ENCODE measurements around the gene DCDC1.
"Not testable (repeated sequence)": the region's sequence is repeated elsewhere in the genome, so short reads cannot be mapped to it uniquely, and the experiment has no call there.

DCDC1 gene

DNA sequence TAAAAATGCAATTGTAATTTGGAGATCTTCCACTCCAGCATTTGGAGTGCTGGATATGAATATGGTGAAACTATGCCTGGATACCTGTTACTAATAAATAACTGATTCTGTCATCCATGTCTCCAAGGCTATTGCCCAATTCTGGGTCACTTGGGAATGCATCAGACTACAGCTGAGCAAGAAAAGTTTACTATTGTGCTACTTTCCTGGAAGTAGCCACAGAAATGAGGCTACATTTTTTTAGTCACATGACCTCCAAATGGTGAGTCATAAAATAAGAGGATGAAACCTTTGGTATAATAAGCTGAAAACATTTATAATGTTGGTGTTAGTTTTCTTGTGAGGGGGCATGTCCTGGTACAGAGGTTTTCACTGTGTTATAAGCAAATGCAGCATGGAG lies 44.4 kb downstream of the DCDC1 start:
- no peak for DNase-seq

DNA sequence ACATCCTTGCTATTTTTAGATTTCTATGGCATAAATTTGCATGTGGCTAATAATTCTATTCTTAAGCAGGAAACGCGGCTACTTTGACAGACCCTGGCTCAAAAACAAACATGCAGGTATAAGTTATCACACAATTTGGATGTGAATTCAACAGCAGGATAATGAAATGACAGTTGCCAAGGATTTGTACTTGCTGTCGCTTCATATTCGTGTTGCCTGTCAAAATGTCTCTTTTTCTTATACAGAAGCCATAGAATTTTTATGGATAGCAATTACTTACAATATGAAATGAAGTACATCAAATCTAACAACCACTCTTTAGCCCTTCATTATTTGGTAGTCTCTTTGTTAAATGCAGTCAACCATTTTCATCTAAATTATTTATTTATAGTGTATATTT lies 46.4 kb downstream of the DCDC1 start:
- no peak for DNase-seq

DNA sequence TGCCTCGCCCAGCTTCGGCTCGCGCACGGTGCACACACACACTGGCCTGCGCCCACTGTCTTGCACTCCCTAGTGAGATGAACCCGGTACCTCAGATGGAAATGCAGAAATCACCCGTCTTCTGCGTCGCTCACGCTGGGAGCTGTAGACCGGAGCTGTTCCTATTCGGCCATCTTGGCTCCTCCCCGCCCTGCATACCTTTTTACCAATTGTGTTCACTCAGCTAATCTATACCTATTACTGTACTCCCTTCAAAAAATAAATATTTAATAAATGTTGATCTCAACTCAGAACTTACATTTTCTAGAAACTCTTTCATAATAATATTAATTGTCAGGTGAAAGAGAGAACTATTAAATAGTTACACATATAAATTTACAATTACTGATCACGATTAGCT lies 48.0 kb downstream of the DCDC1 start:
- DNase-seq = not testable (repeated sequence)

DNA sequence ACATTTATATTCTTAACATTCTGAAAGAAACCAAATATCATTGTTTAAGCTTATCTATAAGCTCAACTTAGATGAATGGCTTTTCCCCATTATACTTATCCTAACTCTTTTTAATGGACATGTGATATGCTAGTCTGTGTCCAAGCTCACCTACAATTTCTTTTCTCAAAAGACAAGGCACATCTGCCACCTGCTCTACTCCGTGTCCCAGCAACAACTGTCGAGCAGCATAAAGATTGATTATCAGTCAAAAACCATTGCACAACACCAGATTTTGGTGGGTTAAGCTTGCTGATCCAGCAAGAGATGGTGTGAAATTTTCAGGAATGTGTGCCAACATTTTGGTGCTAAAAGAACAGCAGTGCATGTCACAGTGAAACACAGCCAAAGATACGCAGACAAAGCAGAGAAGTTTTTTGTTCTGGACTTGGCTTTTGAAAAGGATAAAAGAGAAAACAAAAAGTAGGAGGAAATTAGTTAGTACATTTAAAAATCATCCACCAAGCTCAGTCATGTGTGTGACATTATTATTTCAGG lies 65.8 kb downstream of the DCDC1 start:
- no peak for DNase-seq

DNA sequence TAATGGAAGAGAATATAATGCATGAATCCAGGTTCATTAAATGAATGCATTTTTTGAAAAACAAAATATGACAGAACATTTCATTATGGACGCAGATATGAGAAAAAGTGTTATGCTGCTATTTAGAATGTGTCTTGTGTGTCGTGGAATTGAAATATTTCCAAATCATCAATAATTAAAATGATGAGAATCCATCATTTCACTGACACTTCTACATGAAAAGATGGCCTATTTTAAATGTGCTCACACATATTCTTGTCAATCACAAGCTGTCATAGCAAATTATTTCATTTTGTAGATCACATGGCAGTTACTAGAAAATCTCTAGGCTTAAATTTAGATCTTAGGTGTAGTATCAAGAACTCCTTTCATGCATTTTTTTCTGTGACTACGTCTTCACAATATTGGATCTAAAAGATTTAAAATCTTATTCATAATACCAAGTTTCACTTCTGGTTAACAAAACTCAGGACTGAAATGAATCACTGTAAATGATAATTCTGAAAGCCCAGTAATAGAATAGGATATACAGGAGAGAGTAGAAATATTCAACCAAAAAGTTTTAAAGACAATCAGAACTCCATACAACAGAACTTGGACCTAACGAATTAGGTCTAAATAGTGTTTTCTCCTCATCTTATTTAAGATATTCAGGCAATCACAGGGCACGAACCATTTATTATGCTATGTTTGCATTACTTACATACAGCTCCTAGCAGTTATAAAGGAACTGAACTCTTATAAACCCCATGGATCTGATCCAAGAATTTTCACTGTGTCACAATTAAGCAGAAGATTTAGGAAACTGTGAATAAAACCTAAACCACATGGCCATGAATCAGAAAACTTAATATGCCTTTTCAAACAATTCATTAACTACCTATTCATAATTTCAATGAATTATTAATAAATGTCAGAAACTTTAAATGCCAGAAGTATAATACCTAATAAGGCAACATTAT lies 67.7 kb downstream of the DCDC1 start:
- no peak for DNase-seq

DNA sequence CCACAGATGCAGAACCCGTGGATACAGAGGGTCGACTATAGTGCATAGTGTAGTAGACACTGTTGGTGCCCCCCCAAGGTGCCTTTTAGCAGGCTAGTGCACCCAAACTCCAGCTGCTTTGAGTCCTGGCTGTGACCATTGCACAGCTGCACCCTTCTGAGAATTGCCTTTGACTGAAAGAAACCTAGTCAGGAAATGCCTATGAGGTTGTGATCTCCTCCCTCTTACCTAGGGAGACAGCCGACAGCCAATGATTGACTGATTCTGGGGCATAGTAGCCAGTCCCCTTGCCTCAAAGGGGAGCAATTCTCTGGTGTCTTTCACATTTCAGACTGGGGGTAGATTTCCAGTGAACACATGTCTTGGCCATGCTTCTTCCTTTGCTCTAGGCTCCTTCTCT lies 74.2 kb downstream of the DCDC1 start:
- DNase-seq = no peak

DNA sequence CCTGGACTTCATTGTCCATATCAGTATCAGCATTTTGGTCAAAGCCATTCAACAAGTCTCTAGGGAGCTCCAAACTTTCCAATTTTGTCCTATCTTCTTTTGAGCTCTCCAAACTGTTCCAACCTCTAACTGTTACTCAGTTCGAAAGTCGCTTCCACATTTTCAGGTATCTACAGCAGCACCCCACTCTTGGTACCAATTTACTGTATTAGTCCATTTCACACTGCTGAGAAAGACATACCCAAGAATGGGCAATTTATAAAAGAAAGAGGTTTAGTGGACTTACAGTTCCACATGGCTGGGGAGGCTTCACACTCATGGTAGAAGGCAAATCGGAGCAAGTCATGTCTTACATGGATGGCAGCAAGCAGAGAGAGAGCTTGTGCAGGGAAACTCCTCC lies 96.0 kb downstream of the DCDC1 start:
- DNase-seq = not testable (repeated sequence)

DNA sequence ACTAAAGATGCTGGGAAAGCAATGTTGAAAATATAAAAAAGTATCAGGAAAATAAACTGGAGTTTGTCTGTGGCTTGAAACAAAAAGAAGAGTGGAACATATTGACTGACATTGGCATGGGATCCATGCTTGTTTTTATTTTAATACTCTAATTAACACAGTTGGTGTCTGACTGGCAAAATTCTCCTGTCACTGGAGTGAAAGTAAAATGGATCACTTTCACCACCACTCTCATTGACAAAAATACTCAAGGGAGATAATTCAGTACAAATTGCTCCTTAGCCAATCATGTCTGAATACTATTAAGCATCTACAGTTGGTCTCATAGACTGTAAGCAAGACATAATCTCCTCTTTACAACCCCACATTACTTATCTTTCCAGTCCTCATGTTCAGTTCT lies 101.8 kb downstream of the DCDC1 start:
- no peak for DNase-seq

DNA sequence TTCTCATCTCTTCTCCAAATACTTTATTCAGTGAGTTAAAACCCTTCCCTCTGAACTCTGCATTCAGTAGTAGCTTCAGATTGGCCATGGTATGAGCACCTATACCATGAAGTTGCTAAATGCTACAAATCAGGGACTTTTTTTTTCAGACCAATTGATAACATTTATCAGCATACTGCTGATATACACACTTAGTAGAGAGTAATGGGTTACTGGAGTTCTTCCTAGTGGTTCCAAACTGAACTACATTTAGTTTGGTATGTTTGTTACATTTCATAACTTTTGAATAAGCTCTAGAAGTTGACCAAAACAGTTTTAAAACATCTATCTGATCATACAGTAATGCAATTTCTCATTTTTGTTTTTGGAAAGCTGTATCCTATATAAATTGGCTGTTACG lies 104.7 kb downstream of the DCDC1 start:
- DNase-seq = no peak

DNA sequence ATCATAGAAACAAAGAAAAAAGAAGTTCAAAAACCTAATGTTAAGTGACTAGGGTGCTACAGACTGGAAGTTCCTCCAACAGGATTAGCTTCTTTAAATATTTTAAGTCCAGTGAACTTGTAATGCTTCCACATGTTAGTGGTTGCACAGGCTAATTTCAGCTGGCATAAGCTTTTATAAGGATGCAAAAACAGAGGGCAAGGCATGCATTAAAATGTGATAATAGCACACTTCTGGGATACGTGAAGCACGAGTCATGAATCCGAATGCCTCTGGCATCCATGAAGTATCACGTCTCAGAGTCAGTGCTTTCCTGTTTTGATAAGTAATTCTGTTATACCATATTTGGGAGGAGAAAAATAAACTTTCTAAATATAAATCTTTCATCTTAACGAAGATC lies 106.8 kb downstream of the DCDC1 start:
- DNase-seq = no peak

DNA sequence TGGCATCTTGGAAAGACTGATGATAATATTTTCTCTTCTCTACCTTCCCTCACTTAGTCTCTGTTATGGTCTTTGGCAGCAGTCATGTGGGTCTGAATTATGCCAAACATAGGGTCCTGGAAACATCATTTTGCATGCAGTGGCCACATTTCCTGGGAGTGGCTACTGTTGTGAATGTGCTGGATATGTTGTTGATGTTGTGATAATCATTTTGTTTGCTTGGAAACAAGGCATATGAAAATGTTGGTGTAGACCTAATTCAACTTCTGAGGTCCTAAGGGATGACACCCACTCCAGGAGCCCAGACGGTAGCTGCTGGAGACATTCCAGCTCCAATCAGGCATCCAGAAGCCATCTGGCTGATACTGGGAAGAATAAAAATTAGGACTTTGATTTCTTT lies 109.7 kb downstream of the DCDC1 start:
- no peak for DNase-seq

DNA sequence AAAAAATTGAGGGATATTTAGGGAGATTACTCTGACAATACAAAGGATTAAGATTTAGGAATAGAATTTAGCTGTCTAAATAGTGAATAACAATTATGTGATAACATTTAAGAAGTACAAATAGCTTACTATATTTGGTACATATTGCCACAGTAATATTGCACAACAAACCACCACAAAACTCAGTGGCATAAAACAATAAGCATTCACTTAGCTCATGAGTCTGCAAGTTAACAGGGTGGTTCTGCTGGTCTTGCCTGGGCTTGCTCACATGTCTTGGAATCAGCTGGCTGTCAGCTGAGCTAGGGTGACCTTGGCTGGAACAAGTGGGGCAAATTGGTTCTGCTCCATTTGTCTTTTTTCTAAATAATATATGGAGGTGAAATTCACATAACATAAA lies 115.1 kb downstream of the DCDC1 start:
- no peak for DNase-seq

DNA sequence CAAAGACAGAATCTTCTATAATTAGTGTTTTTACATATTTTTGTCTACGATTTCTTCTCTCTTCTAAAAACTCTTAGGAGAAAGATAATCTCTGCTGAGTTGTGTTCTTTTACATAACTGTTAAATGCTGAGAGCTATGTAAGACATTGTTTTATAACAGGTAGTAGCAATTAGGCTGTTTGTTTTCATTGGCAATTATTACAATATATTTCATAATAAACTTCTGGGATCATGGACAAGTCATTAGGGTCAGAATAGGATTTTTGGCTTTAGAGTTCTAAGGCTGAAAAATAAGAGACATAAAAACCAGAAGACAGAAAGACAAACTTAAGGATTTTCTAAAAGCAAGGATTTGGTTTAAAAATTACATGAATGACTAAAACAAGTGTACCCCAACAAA lies 120.8 kb downstream of the DCDC1 start:
- DNase-seq = no peak

DNA sequence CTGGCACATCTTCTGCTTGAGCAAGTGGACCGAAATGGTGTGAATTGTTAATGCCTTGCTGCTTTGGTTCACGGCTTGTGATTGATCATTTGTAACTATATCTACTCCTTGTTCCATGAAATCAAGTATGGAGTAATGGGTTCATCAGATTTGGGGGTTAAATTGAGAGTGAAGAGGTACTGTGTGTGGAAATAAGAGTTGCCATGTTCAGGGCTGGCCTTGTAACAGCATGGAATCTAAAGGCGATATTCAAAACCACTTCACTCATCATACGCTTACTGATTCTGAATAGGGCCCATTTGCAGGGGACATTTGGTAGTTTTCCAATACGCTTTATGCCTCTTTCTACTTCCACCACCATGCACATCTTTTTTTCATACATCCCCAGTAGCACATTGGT lies 122.2 kb downstream of the DCDC1 start:
- DNase-seq = no peak

DNA sequence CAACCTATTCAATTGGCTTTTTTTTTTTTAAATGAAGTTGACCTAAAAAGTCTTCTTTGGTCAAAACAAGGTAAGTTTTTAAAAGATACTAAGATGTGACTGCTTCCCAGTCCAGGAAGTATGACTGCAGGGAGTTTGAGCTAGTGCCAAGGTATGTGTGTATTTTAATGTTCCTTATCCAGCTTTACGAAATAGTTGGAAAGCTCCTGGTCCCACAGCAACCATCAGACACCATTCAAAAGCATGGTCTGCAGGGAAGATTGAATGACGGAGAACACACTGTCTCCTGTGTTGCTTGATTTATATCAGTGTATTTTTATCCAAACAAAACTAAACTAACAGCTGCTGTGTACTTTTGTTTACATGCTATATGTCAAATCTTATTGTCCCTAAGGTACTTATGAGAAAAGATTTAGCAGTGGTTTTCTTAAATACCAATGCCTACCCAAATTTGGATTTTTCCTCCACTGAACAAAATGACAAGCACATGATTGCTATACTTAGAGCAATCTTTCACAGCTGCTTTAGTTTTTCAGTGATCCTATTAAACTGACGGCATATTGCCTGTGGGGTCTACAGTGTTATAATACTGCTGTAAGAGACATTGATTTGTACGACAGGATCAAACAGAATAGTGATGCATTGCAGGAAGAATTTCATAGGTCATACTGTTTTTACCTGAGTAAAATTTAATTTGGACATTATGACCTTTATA lies 122.9 kb downstream of the DCDC1 start:
- DNase-seq = no peak

DNA sequence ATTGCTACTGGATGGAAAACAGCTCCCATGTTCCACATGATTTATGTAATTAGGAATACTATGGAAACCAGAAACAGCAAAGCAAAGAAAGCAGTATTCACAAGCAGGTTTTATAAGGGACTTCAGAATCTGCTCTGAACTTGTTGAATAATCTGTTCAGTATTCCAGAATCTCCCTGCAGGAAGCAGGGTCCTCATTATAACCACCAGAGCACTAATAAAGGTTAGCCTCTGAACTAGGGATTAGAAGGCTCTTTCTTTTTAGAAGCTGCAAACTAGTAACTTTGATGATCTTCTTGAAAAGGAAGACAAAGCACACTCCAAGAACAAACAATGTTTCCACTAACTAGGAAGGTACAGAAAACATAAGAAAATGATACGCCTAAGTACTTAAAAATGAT lies 125.8 kb downstream of the DCDC1 start:
- DNase-seq = no peak

DNA sequence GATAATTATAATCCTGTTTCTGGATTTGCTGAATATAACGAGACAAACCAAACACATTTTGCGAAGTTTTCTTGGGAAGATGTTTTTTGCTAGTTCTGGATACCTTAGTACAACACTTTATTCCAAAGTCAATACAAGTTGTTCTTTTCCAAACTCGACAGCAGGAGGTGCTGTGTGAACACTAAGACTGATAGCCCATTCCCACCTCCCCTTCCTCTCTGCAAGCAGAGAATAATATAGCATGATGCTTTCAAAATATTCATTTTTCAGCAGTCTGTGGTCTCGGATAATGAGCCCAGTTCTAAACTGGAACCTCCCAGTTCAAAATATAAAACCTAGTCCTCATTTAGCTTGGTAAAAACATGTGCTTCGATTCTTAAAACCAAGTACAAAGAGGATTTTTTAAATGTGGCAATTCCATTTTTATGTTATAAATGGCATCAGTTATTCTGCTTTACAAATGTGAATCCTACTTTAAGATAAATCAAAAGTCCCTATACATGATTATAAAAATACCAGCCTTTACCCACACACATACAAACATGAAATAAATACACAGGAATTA lies 129.1 kb downstream of the DCDC1 start:
- no peak for DNase-seq

DNA sequence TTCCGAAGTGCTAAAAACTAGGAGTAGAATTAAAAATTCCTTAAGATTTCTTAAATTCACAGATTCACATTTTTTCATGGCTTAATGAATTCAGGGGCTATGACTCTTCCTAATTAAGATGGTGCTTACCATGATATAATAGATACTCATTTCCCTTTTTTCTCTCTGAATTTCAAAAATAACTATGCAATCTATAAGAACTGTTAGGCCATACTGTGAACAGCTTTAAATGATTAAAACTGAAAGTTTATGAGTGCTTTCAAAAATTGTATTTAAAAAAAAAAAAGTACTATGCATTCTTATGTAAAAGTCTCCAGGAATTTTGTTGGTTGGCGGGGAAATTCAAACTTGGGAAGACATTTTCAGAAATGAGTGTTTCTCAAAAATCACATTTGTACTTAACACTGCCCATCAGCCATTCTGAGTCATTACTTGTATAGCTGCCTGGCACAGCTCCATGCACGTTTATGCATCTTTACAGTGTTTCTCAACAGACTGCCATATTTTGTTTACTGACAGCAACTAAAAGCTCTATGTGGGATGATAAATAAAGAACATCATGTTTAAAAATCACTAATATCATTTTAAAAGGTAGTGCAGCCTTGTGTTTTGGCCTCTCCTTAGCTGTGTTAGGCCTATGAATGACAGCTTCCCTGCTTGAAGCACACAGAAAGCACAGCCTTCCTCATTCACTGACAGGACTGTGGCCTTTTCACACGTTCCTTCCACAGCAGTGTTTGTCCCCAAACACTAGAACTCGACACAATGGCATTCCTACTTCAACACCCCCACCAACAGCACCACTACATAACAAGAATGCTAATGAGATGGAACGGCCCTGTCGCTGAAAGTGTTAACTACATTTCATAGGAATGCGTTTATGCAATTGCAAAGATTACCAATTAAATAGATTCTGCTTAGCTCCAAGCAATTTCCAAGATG lies 131.4 kb downstream of the DCDC1 start:
- DNase-seq = no peak

DNA sequence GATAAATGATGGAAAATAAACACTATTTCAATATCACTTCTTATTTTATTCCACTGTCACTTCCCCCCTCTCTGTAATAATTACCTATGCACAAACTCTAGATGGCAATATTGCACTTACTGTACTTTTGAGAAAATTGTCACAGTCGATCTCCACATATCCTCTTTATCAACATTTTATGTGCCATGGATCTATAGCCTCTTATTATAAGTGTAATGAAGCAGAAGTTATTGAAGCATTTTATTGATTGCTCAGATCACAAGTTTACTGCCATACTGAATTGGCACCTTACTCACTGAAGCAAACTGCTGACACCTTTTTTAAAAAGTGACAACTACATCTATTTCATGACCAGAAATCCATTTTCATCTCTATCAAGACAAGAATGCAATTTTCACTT lies 133.4 kb downstream of the DCDC1 start:
- DNase-seq = no peak

DNA sequence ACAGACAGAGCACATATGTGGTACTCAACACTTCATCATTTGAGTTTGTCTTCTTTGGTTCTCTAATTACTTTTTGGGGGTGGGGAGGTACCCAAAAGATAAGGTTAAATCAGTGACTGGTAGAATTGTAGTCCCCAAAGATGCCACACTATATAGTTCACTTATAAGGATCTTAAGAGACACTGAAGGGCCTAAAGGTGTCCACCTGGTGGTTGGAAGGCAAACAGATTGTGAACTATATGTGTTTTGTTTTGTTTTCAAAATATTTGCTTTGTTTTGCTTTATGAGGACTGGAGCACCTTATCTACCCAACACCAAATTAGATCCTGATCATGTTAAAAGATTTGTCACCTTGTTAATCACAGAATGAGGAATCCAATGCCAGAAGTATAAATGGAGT lies 136.1 kb downstream of the DCDC1 start:
- DNase-seq = no peak

DNA sequence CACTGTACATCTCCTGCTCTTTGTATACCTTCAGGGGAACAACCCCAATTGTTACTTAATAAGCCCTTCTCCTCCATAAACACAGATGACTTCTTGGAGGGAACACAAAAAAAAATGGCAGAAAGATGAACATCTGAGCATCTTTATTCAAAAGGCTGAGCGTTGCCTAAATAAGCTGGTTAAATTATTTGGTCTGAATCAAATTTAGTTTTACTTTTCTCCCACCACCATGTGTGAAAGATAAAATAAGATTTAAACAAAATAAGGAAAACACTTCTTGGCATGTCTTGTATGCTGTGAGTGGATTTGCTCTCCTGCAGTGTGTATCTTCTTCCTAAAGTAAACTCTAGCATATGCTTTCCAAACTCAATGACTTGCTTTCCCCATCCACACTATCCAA lies 137.9 kb downstream of the DCDC1 start:
- DNase-seq = no peak

DNA sequence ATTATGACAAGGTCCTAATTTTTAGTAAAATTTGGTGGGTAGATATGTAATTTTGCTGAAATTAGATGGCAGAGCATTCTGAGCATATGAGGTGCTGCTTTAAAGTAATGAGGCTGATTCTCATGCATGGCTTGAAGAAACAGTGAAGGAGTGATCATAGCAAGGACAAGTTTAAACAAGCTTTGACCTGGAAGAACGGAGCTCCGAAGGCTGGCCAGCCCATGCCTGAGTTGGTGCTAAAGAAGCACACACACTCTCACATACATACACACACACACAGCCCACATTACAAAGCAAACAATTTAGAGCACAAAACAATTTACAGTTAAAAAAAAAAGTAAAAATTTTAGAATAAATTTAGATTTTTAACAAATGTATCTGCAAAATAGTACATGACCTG lies 150.7 kb downstream of the DCDC1 start:
- DNase-seq = no peak

DNA sequence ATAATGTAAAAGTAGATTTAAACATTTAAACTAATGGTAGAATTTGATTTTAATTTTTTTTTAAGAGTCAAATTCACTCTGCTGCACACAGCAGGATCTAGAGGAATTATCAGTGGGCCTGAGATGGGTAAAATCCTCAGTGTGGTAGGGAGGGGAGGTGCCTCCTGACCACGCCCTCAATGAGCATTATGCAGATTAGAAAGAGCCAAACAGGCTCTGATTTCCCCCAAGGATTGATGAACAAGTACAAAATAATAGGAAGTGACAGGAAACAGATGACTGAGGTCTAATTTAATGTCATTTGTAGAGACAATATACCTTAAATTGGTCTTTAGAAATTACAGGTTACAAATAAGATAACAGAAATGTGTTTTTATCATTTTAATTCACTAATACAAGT lies 155.2 kb downstream of the DCDC1 start:
- no peak for DNase-seq
